Body of pancreas (tissue), 4 donors: ENCODE measurements around the gene SNRNP40. TPM values are rescaled to one million over a fixed set of nuclear protein-coding genes. Genes with fewer than 3 reads are reported as not detected.

Experiments used
- ATAC-seq: fragments of 150-250 bp; one replicate; pipeline ENCODE4 v1.9.1; 2016
- DNase-seq, 4 donors: peaks; one replicate each; pipeline ENCODE4 v3.0.0-alpha.2; 2019
- H3K27ac ChIP-seq, 4 donors: fragments of 200-600 bp; sonication (generic); 1 replicate in 3 of 4; 2 replicates in 1 of 4; pipeline versions ENCODE4 v1.5.1 to v1.6.1; 2016 to 2019; ENCODE audit warnings: mild to moderate bottlenecking in 1 of 4, mixed read lengths in 1 of 4, moderate library complexity in 1 of 4
- H3K27me3 ChIP-seq, 2 donors: fragments of 200-600 bp; sonication (generic); one replicate each; pipeline ENCODE4 v1.6.0; 2016; ENCODE audit warnings: mild to moderate bottlenecking in 1 of 2
- H3K36me3 ChIP-seq, 2 donors: fragments of 200-600 bp; sonication (generic); replicated peaks in 1 of 2; 2 replicates each; pipeline ENCODE4 v1.5.1; 2016; ENCODE audit warnings: low read depth in 2 of 2; ENCODE audit not compliant: insufficient read depth in 1 of 2
- H3K4me1 ChIP-seq: fragments of 200-600 bp; sonication (generic); one replicate; pipeline ENCODE4 v1.6.0; 2016
- H3K4me3 ChIP-seq, 2 donors: fragments of 200-600 bp; sonication (generic); 1 replicate in 1 of 2; 2 replicates in 1 of 2; pipeline ENCODE4 v1.5.1; 2016 to 2019
- H3K9me3 ChIP-seq, 3 donors: fragments of 200-600 bp; sonication (generic); 1 replicate in 2 of 3; 2 replicates in 1 of 3; pipeline ENCODE4 v1.5.1; 2016
- POLR2A ChIP-seq, 3 donors: fragments of 450-650 bp; IDR thresholded peaks; one replicate each; pipeline ENCODE4 v1.6.1; 2016; ENCODE audit warnings: antibody characterized with exemption in 3 of 3, mild to moderate bottlenecking in 2 of 3
- WGBS, 2 donors: methylation state at CpG; one replicate each; pipeline ENCODE4 v1.1.5; 2017; 5-methylcytosine and 5-hydroxymethylcytosine counted together
- intact Hi-C: fragments of 100-400 bp; cut with DNase I; formaldehyde crosslinking; loops from one replicate; pipeline ENCODE4 v1.15.1; 2023
- total RNA-seq, 2 donors: library from RNA; depleted of rRNA; stranded (reverse); fragments of >200 nt; gene quantifications; one replicate each; pipeline ENCODE4 v1.1.0, GENCODE V29; 2016
- TF ChIP-seq, protein P1 (sequence below), 7 experiments: fragments of 450-650 bp in 4 of 7; fragments of 200-600 bp in 3 of 7; sonication (generic) in 3 of 7; IDR thresholded peaks; one replicate each; pipeline ENCODE4 v1.5.1; 2016 to 2019; ENCODE audit warnings: antibody characterized with exemption in 7 of 7

SNRNP40 gene
- total RNA-seq, 2 donors from 2014 or later = 12.7 to 28.7 TPM

DNA sequence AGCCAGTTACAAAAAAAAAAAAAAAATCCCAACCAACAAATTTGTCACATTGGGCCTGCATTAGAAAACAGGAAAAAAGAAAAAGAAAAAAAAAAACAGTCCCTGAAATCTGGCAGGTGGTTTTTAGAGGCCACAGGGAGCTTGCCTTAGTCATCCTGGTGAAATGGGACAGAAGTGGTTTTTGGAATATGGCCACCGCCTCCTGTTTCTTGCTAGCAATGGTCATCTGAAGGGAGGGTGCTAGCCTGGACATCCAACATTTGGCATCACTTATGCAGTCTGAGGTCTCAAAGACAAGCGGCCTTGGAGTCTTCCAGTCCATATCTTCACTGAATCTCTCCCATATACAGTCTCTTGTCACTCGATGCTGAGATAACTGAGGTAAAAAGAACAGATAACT, 36.8 kb downstream of the SNRNP40 start:
- TF ChIP-seq POLR2A (IDR thresholded peaks at IDR 0.05) = no peak
- TF ChIP-seq, protein P1, sequence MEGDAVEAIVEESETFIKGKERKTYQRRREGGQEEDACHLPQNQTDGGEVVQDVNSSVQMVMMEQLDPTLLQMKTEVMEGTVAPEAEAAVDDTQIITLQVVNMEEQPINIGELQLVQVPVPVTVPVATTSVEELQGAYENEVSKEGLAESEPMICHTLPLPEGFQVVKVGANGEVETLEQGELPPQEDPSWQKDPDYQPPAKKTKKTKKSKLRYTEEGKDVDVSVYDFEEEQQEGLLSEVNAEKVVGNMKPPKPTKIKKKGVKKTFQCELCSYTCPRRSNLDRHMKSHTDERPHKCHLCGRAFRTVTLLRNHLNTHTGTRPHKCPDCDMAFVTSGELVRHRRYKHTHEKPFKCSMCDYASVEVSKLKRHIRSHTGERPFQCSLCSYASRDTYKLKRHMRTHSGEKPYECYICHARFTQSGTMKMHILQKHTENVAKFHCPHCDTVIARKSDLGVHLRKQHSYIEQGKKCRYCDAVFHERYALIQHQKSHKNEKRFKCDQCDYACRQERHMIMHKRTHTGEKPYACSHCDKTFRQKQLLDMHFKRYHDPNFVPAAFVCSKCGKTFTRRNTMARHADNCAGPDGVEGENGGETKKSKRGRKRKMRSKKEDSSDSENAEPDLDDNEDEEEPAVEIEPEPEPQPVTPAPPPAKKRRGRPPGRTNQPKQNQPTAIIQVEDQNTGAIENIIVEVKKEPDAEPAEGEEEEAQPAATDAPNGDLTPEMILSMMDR (IDR thresholded peaks at IDR 0.05) = no peak
- WGBS, 2 donors = 89 to 90% methylated on average over 3 of the region's 3 CpGs

DNA sequence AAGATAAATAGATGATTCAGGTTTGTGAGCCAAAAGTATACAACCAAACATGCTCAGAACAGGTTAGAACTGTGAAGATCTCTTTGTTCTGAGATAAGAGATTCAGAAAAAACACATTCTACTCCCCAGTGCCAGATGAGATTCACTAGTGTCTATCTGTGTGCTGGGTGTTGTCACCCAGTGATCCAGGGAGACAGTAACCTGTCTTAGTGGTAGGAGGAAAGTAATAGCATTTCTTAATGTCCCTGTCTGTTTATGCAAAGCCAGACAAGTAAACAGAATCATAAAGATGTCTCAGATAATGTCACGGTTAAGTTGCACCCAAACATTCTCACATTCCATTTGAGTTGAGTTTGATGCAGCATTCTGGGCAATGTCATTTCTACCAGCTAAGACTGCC, 38.0 kb downstream of the SNRNP40 start:
- DNase-seq (no peak), ATAC-seq (no peak)
- H3K4me3 ChIP-seq = no peak overlapping the region
- no peaks in the 10 kb centered on the region for H3K27me3 ChIP-seq
- intact Hi-C loops = no loop called here
- TF ChIP-seq, protein P1 (IDR thresholded peaks at IDR 0.05) = no peak
- TF ChIP-seq POLR2A (IDR thresholded peaks at IDR 0.05) = no peak
- peaks cover 0 to 18% of the 10 kb centered on the region in 2 donors for H3K36me3 ChIP-seq
- WGBS, 2 donors = 89 to 100% methylated on average over 1 of the region's 1 CpG
- no peaks in the 10 kb centered on the region for H3K9me3 ChIP-seq
- no peaks in the 10 kb centered on the region for H3K4me1 ChIP-seq
- H3K27ac ChIP-seq = no peak overlapping the region

More for the DNA sequence above, 36.8 kb downstream of the SNRNP40 start:
- Histone ChIP-seq H3K9me3 (no peaks in the 10 kb centered on the region), H3K36me3 (peaks cover 0 to 18% of the 10 kb centered on the region in 2 donors), H3K4me1 (peaks cover 4% of the 10 kb centered on the region), H3K4me3 (no peak overlapping the region), H3K27me3 (no peaks in the 10 kb centered on the region), H3K27ac (no peak overlapping the region)
- intact Hi-C loops = no loop called here
- ATAC-seq (no peak), DNase-seq (no peak)

DNA sequence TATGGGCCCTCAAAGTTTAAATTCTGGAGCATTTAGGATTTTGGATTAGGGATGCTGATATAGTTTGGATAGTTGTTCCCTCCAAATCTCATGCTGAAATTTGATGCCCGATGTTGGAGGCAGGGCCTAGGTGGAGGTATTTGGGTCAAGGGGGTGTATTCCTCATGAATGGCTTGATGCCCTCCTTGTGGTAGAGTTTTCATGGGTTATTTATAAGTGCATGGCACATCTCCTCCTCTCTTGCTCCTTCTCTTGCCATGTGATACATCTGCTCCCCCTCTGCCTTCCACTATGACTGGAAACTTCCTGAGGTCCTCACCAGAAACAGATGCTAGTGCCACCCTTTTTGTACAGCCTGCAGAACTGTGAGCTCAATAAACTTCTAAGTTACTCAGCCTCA, 39.4 kb downstream of the SNRNP40 start:
- H3K27ac ChIP-seq = no peak overlapping the region
- H3K36me3 ChIP-seq = peaks cover 0 to 18% of the 10 kb centered on the region in 2 donors
- intact Hi-C loops = no loop called here
- no peaks in the 10 kb centered on the region for H3K4me1 ChIP-seq
- no peak for TF ChIP-seq POLR2A (IDR thresholded peaks at IDR 0.05)
- TF ChIP-seq, protein P1 (IDR thresholded peaks at IDR 0.05) = no peak
- no peak for ATAC-seq
- DNase-seq = no peak
- H3K4me3 ChIP-seq = no peak overlapping the region
- no peaks in the 10 kb centered on the region for H3K9me3 ChIP-seq
- 87 to 100% methylated on average over 1 of the region's 1 CpG for WGBS, 2 donors
- no peaks in the 10 kb centered on the region for H3K27me3 ChIP-seq

DNA sequence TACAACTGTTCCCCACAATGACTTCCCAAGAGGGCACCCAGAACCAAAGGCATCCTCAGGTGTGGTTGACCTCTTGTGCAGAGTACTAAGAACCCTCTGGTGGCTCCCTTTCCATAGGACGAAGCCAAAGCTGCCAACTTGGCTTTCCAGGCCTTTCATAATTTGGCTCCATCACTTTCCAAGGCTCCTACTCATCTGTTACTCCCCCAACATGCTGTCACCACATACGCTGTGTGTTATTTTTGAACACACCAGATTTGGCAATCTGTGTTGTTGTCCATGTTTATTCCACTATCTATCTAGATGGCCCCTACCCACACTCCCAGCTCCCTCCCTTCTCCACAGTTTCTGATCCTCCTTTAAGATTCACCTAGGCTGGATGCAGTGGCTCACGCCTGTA, 46.7 kb downstream of the SNRNP40 start:
- H3K27me3 ChIP-seq = no peaks in the 10 kb centered on the region
- no peaks in the 10 kb centered on the region for H3K4me1 ChIP-seq
- DNase-seq (no peak), ATAC-seq (no peak)
- no peaks in the 10 kb centered on the region for H3K36me3 ChIP-seq
- no peak overlapping the region for H3K4me3 ChIP-seq
- 88 to 94% methylated on average over 3 of the region's 3 CpGs for WGBS, 2 donors
- no peaks in the 10 kb centered on the region for H3K9me3 ChIP-seq
- no peak overlapping the region for H3K27ac ChIP-seq
- TF ChIP-seq POLR2A (IDR thresholded peaks at IDR 0.05) = no peak
- TF ChIP-seq, protein P1 (IDR thresholded peaks at IDR 0.05) = no peak
- intact Hi-C loops = no loop called here

DNA sequence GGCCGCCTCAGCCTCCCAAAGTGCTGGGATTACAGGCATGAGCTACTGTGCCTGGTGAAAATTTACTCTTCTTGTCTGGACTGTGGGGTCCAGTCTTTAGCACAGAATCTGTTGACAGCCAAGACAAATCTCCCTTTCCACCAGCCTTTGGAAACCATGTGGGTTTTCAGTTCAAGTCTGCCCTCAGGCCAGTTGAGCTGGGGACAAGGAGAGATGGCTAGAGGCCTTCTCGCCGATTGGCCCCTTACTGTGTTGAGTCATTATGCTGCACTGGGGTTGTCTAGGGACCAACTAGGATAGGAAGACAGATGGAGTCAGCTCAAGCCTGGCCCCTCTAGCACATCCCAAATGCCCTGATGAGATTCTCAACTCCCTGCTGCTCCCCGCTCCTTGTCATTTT, 48.3 kb downstream of the SNRNP40 start:
- no peaks in the 10 kb centered on the region for H3K27me3 ChIP-seq
- H3K4me1 ChIP-seq = peaks cover 4% of the 10 kb centered on the region
- H3K27ac ChIP-seq = no peak overlapping the region
- no peaks in the 10 kb centered on the region for H3K9me3 ChIP-seq
- ATAC-seq (no peak), DNase-seq (no peak)
- no peaks in the 10 kb centered on the region for H3K36me3 ChIP-seq
- no peak overlapping the region for H3K4me3 ChIP-seq
- WGBS, 2 donors = 88 to 91% methylated on average over 4 of the region's 4 CpGs
- intact Hi-C loops = no loop called here
- no peak for TF ChIP-seq POLR2A (IDR thresholded peaks at IDR 0.05)
- TF ChIP-seq, protein P1 (IDR thresholded peaks at IDR 0.05) = no peak
